ENCODE data around the gene SLAIN2.
A peak's percentile ranks its signal among the peaks of the same experiment; 100 is the strongest.

Gene SLAIN2

DNA sequence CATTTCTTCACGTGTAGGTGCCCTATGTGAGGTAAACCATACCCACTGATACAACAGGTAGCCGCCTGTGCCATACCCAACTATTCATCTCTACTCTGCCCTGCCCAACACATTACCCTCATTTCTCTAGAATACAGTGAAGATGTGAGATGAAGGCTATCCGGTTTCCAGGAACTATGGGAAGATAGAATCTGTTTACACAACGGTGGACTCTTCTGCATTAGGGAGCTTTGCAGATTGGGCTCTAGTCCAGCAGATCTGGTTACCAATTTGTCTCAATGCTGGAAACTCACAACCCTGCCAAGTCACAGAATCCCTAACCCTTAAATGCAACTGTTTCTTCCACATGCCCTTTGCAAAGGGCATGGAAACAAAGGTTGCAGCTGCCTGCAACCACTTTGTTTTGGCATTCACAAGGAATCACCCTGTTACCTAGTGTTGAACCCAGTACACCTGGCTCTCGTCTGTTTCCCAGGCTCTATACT, 6.4 kb upstream of the SLAIN2 start:
- ATAC-seq (no peak), DNase-seq (no peak)

DNA sequence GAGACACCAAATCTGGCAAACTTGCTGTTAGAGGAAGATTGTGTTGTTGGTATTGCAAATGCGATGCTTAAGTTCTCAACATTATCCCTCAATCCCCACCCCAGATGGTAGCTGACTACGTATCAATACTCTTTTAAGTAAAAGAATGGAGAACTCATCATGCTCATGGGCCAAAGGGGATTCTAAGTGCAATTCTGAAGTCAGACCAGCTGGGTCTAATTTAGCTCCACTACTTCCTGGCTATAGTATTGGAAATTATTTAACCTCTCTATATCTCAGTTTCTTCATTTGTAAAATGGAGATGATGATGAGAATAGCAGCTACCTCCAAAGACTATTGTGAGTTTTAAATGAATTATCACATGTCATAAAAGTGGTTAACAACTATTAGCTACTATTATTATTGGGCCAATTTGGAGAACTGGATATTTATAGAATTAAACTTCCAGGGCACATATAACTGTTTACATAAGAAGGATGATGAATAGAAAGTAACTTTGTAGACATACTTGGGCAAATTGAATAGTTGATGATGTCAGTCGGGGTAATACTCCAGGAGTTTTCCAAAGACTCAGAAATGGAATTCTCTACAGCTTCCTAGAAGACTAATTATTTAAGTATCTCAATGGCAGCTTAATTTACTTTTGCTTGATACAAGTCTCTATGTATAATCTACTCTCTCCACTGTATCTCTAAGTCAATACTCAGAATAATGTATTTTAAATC, 5.0 kb upstream of the SLAIN2 start:
- ATAC-seq: no peak

DNA sequence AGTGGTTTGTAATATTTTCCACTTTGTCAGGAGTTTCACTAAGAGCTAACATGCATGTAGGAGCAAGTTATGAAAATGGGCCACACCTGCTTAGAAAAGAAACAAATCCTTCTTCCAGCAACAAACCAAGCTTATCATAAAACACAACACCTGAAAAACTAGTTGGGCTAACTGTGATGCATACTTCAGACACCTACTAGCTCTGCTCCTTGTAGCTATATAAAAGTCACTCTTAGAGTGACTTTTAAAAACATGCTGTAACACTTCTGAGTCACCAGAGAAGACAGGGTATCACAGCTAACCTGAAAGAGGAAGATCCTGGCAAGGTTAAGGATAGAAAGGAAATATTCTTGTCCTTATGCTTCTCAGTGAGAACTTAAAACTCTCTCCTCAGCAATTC, 3.6 kb upstream of the SLAIN2 start:
- ATAC-seq: no peak
- no peak for DNase-seq

More for the DNA sequence above, 5.0 kb upstream of the SLAIN2 start:
- DNase-seq: no peak

DNA sequence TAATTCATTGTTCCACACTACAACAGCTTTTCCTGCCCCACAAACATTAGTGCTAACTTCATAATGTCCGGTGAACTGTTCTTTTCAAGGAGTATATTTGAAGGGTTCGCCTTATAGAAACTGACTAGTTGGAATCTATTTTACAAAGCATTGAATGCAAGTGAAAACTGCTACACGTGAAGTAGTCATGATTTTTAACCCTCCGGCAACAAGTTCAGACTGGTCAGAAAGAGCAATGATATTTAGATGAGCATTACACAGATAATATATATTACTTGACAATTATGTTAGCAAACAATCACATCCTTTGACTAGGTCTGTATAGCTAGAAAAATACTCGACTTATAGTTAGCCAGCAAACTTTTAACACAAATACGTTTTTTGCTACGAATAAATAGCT, 1.7 kb upstream of the SLAIN2 start:
- ATAC-seq (no peak), DNase-seq (no peak)

DNA sequence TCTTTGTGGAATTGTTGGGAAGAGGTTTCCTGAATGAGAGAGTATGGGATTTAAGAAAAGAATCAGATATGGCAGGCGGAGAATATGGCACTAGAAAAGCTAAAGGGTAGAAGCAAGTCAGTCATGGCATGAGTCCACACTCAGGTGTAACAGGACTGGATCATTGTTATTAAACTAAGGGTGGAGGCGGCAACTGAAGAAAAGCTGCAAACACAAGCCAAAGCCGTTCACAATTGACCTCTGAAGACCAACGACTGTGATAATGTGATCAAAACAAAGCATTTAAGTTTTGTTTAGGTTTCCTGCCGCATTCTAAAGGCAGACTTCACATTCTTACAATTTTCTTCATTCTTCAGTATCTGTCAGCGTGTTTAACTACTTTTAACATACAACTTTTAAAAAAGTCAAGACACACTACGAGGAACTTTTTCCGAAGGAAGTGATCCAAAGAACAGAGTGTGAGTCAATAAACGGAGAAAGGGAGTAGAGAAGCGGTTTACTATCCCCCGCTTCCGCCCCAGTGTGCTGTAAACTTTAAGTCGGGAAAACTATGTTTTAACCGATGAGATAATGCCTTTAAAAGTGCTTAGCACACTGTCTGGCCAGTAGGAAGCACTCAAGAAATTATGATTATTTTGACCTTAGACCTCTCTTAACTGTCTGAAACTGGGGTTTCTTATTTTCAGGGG, 909 bp upstream of the SLAIN2 start:
- ATAC-seq (peak; percentile 21), DNase-seq (no peak)

DNA sequence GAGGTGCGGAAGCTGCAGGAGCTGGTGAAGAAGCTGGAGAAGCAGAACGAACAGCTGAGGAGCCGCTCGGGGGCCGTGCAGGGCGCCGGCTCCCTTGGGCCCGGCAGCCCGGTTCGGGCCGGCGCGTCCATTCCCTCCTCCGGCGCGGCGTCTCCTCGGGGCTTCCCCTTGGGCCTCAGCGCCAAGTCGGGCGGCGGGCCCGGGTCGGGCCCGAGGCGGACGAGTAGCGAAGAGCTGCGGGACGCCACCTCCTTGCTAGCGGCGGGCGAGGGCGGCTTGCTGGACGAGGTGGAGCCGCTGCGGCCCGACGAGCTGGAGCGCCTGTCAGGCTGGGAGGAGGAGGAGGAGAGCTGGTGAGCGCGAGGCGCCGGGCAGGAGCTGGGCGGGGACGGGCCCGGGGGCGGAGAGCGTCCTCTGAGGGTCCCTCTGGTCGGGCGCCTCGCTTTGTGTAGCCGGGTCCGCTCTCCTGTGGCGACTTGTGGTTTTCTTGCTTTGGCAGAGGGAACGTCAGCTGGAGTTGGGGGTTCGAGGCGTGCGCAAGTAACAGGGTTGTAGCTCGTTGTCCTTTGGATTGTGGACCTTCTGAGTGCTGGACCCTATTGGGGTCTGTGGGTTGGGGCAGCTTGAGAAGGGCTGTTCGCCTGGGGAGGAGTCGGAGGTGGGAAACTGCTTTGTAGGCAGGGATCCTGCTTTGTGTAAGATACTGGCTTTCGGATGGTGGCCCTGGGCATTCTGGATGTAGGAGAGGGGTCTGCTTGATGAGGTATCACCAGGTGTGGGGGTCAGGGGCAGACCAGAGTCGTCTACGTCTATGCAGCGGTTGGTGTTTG, 662 bp downstream of the SLAIN2 start:
- peak; percentile 53 for DNase-seq
- peak; percentile 8 for ATAC-seq

DNA sequence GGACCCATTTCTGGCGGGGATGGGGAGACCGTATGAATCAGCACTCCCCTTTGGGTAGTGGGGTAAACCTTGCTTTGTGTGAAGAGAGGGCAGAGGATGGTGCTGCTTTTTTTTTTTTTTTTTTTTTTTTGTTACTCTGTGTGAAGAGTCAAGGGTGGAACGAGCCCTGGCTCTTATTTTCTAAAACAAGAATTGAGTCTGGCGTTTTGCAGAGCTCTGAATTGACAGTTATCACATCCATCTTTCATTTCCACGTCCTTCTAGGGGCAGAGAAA, 1.2 kb downstream of the SLAIN2 start:
- no peak for ATAC-seq
- no peak for DNase-seq

DNA sequence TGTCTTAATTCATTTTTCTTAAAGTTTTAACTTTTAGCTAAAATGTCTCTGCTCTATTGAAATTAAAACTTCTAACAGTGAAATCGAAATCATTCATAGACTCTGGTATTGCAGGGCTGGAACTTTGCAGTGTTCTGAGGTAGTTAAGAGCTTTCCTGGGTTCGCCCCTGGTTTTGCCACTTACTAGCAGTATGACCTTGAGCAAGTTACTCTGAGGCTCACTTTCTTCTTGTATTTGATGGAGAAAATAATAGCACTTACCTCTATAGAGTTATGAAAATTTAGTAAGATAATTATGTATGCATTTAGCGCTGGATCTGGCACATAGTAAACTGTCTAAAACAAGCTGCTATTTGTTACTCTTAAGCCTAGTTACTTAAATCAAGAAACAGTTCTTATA, 1.7 kb downstream of the SLAIN2 start:
- no peak for ATAC-seq
- no peak for DNase-seq

DNA sequence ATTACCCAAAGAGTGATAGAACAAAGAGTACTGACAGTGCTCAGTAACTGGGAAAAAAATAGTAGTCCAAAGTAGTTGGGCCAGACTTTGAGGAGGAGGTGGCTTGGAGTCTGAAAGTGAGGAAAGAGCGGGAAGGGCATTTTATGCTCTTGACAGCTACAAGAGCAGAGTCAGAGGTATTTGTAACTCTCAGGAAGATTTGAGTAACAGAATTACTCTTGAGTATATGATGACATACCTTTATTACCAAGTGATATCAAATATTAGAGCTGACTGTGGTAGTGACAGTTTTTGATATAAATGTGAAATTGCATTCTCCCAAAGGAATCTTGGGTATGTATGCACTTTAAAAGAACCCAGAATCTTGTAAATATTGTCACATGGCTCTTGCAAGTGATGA, 2.2 kb downstream of the SLAIN2 start:
- DNase-seq (no peak), ATAC-seq (no peak)

DNA sequence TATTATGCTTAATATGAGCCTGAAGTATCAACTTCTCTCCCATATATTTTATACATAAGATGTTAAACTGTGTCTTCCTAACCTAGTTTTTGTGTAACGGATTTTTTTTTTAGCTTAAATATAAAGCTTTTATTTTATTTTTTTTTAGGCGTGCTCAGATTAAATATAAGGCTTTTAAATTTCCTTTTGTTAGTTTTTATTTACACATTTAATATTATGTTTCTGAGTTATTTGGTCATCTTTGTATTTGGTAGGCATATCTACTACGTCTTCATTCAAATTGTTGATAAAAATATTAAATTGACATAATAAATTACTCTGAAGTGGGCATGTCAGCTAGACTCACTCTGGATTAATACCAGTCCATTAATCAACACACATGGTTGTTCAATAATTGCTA, 4.2 kb downstream of the SLAIN2 start:
- DNase-seq (no peak), ATAC-seq (no peak)

DNA sequence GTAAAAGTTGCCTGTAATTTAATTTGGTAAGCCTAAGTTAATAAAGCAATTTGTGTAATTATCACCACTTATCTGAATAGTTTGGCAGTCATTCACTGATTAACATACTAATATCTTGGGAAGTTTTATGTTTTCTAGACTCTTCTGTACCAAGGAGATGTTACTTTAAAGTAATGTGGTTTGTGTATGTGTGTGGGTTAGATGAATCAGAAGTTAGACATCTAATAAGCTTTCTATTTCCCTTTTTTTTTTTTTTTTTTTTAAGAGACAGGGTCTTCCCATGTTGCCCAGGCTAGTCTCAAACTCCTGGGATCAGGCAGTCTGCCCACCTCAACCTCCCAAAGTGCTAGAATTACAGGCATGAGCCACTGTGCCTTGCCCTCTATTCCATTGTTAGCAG, 5.3 kb downstream of the SLAIN2 start:
- ATAC-seq: no peak

DNA sequence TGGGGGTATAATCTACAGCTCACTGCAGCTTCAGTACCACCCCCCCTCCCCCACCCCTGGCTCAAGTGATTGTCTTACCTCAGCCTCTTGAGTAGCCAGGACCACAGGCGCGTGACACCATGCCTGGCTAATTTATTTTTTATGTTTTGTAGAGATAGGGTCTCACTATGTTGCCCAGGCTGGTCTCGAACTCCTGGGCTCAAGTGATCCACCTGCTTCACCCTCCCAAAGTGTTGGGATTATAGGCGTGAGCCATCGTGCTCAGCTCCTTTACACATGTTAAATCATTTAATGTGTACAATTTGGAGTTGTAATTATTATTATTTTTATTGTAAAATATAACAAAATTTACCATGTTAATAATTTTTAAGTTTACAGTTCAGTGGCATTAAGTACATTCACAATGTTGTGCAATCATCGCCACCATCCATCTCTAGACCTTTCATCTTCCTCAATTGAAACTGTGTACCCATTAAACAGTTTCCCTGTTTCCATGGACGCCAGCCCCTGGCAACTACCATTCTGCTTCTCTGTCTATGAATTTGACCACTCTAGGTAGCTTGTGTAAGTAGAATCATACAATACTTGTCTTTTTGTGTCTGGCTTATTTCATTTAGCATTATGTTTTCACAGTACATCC, 6.1 kb downstream of the SLAIN2 start:
- no peak for ATAC-seq
- no peak for DNase-seq

More for the DNA sequence above, 5.3 kb downstream of the SLAIN2 start:
- DNase-seq: no peak

DNA sequence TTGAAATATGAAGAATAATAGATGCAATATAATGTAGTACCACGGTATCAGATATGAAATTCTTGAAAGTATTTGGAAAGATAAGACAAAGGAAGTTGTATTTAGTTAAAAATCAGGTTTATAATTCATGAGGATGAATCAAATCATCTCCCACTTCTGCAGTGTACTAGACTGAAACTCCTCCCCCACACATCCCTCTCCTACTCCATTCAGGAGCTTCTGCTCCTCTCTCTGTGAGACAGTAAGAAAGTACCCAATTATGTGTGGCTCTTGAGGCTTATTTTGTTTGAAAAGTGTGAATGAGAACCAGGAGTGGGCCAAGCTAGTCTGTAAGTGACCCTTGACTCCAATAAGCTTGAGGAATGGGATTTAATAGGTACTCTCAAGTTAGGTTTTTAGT, 9.5 kb downstream of the SLAIN2 start:
- ATAC-seq (no peak), DNase-seq (no peak)

DNA sequence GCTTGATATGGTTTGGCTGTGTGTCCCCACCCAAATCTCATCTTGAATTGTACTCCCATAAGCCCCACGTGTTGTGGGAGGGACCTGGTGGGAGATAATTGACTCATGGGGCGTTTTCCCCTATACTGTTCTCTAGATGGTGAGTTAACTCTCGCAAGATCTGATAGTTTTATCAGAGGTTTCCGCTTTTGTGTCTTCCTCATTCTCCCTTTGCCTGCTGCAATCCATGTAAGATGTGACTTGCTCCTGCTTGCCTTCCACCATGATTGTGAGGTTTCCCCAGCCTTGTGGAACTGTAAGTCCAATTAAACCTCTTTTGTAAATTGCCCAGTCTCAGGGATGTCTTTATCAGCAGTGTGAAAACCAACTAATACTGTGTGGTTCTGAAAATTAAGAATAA, 11.5 kb downstream of the SLAIN2 start:
- ATAC-seq (no peak), DNase-seq (no peak)

DNA sequence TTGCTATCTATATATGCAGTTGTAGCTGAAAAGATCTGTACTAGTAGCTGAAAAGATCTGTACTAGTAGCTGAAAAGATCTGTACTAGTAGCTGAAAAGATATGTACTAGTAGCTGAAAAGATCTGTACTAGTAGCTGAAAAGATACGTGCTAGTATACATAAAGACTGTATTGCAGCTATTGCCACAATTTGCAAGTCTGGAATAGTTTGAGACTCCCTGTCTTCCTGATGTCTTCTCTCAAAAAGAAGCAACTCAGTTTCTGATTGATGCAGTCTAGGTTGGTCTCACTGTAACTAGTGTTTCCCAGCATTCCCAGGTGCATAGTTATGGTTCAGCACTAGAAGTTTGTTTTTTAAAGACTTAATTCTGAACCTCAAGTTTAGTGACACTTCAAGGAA, 15.0 kb downstream of the SLAIN2 start:
- ATAC-seq: no peak

DNA sequence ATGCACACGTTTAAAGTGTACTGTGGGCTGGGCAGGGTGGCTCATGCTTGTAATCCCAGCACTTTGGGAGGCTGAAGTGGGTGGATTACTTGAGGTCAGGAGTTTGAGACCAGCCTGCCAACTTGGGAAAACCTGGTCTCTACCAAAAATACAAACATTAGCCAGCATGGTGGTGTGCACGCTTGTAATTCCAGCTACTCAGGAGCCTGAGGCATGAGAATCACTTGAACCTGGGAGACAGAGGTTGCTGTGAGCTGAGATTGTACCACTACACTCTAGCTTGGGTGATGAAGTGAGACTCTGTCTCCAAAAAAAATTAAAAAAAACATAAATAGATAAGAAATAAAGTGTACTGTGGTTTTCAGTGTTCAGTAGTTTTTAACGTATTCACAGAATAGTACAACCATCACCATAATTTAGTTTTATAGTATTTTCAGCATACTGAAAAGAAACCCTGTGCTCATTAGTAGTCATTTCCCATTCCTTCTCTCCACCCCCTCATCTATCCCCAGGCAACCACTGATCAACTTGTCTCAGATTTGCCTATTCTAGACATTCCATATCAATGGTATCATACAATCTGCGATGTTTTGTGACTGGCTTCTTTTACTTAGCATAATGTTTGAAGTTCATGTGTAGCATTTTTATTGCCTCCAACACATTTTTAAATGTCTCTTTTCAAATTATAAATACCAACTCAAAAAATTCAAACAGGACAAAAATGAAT, 19.1 kb downstream of the SLAIN2 start:
- no peak for DNase-seq
- ATAC-seq: no peak

More for the DNA sequence above, 15.0 kb downstream of the SLAIN2 start:
- no peak for DNase-seq

DNA sequence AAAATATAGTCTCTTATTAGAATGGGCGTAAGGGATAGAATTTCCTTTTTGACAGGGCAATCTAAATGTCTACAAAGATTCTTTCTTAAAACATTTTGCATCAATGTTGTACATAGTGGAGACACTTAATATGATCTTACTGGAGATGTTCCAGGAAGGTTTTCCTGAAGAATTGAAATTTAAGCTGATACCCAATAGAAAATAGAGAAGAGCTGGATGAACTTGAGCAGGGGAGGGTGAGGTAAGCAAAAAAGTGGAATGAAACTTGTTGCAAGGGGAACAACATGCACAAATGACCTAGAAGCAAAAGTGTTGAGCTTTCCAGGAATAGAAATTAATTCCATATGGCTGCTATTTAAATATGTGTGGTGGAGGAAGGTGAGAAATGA, 19.7 kb downstream of the SLAIN2 start:
- DNase-seq: no peak
- no peak for ATAC-seq

DNA sequence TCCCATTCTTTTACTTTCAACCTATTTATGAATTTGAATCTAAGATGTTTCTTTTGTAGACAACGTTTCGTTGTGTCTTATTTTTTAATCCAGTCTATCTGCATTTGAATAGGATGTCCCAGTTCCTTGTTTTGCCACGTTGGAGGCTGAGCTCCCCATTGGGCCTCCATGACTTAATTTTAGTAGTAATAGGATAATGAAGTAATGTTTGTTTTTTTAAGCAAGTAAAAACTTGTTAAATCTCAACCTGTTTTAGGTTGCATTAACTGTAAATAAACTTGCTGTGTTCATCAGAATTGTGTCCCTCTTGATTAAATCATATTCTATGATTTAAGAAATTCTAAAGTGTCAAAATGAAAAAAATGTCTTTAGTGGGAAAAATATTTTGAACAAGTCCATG, 25.3 kb downstream of the SLAIN2 start:
- no peak for DNase-seq
- no peak for ATAC-seq

DNA sequence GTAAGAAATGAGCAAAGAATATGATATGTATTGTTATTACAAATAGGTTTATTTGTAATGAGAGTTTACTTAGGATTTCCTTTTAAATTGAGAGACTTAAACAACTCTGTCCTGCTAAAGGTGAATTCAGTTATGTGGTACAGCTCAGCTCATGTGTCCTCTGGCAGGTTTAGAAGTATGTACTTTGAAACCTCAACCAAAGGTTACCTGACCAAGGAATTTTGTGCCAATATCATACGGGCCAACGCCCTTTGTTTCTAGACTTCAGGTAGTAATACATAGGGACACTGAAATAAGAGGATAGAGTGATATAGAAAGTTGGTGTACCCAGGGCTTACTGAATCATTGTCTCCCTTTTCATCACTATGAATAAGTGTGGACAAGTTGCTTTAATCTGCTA, 25.7 kb downstream of the SLAIN2 start:
- ATAC-seq (no peak), DNase-seq (no peak)

DNA sequence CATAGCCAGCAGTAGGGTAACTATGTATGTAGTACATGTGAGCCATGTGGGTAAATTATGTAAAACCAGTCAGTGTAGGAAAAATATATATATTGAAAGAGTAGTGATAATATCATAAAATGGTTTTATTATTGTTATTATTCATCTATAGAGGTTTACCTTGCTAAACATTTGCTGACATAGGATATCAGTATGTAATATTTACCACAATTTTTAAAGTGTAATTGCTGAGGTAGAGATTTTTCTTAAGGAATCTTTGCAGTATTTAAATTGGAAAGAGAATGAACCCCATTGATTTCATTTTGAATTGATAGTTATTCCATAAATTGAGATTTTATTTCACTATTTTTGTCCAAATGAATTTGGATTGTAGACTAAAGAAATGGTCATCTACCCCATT, 27.1 kb downstream of the SLAIN2 start:
- ATAC-seq (no peak), DNase-seq (no peak)

DNA sequence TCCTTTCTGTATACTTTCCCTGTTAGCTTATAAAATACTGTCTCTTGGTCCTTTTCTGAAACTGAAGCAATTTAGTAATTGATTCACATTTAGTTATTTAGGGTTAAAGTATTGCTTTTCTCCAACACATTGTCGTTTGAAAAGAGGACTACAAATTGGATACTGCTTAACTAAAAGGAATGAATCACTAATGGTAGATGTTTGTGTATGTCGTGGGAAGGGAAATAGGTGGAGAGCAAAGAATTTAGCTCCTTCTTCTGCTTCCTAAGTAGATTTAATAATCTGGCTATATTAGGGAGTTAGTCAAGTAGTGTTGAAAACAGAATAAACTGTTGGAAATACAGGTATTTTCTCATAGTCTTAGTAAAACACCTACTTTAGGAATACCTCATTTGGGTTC, 27.9 kb downstream of the SLAIN2 start:
- DNase-seq: no peak
- ATAC-seq: no peak

DNA sequence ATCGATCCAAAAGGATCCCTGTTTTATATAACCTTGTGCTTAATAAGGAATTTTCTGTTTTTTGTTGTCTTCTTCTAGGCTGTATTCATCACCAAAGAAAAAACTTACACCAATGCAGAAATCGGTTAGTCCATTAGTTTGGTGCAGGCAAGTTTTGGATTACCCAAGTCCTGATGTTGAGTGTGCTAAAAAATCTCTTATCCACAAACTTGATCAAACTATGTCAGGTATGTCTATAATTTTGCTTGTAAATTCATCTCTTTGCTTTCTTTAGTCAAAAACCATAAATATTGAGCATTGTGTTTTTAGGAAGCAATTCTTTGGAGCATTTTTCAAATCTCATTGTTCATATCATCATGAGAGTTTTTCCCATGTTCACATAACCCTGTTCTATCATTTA, 28.4 kb downstream of the SLAIN2 start:
- no peak for ATAC-seq
- DNase-seq: no peak

Data from stimulated activated naive CD8-positive, alpha-beta T cell treated with anti-CD3 and anti-CD28 coated beads, Interleukin-15, Interleukin-2, amounts not matched to agents 100 U/mL and 50 U/mL, for 24 hours (primary cell).